Breast epithelium (tissue), 4 donors: ENCODE measurements around the gene IQGAP2. TPM values are rescaled to one million over a fixed set of nuclear protein-coding genes. Genes with fewer than 3 reads are reported as not detected.
A peak's percentile ranks its signal among the peaks of the same experiment; 100 is the strongest.

Experiments
- DNase-seq, 2 donors: peaks; one replicate each; pipeline ENCODE4 v3.0.0-alpha.2; 2019; ENCODE audit warnings: low spot score in 2 of 2
- H3K27ac ChIP-seq, 2 donors: fragments of 200-600 bp; sonication (generic) in 1 of 2; one replicate each; pipeline ENCODE4 v1.5.1; 2016 to 2019; ENCODE audit warnings: mild to moderate bottlenecking in 1 of 2
- H3K27me3 ChIP-seq, 2 donors: fragments of 200-600 bp; sonication (generic) in 1 of 2; one replicate each; pipeline versions ENCODE4 v1.5.1 to v1.6.0; 2017 to 2019; ENCODE audit warnings: control low read depth in 1 of 2, mild to moderate bottlenecking in 1 of 2
- H3K36me3 ChIP-seq: fragments of 200-600 bp; one replicate; pipeline ENCODE4 v1.5.1; 2019
- H3K4me1 ChIP-seq, 2 donors: fragments of 200-600 bp; sonication (generic); one replicate each; pipeline ENCODE4 v1.5.1; 2016 to 2019; ENCODE audit warnings: control low read depth in 1 of 2
- H3K4me3 ChIP-seq, 3 donors: fragments of 200-600 bp; sonication (generic); 1 replicate in 2 of 3; 2 replicates in 1 of 3; pipeline ENCODE4 v1.5.1; 2016 to 2019; ENCODE audit warnings: mild to moderate bottlenecking in 3 of 3, moderate library complexity in 2 of 3
- H3K9me3 ChIP-seq, 2 donors: fragments of 200-600 bp; sonication (generic) in 1 of 2; one replicate each; pipeline ENCODE4 v1.5.1; 2016 to 2019; ENCODE audit warnings: control low read depth in 1 of 2
- POLR2A ChIP-seq: fragments of 450-650 bp; IDR thresholded peaks from one replicate; pipeline ENCODE4 v1.6.1; 2016; ENCODE audit warnings: antibody characterized with exemption, mild to moderate bottlenecking, moderate library complexity
- POLR2AphosphoS5 ChIP-seq, 3 donors: sonication (generic); formaldehyde crosslinking; IDR thresholded peaks; one replicate each; pipeline ENCODE4 v1.6.1; 2017; ENCODE audit warnings: antibody characterized with exemption in 3 of 3
- intact Hi-C: fragments of 100-400 bp; cut with DNase I; formaldehyde crosslinking; loops from one replicate; pipeline ENCODE4 v1.15.1; 2023; ENCODE audit warnings: low total_unique reads
- total RNA-seq, 3 donors: library from RNA; depleted of rRNA; stranded (reverse); fragments of >200 nt; gene quantifications; one replicate each; pipeline ENCODE4 v1.1.0, GENCODE V29; 2016
- TF ChIP-seq, protein P1 (sequence below), 3 donors: fragments of 450-650 bp; IDR thresholded peaks; one replicate each; pipeline ENCODE4 v1.5.1; 2016 to 2017; ENCODE audit warnings: antibody characterized with exemption in 3 of 3, mild to moderate bottlenecking in 3 of 3, moderate library complexity in 3 of 3

Gene IQGAP2
- total RNA-seq, 3 donors from 2014 or later: 31.7 to 70.2 (median 44.6) TPM

DNA sequence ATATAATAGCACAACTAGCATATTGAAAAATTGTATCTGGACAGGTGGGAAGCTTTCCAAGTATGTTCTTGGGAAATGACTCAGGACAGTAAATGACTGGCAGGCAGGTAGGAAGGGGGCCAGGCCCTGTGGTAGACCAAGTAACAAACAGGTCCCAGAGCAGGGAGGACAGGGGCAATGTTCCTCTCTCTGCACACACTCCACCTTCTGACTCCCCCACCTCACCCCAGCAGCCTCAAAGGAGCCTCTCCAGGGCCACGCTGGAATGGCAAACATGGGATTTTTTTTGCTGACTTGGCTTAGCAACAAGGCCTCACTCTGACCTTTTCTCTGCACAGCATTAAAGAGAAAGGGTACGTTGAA lies 31.1 kb upstream of the IQGAP2 start:
- Histone ChIP-seq H3K27me3 (no peaks in the 10 kb centered on the region), H3K27ac (peak overlapping the region in 1 of 2 donors; percentile 50), H3K9me3 (peaks cover 0 to 2% of the 10 kb centered on the region in 2 donors), H3K36me3 (no peaks in the 10 kb centered on the region), H3K4me3 (no peak overlapping the region), H3K4me1 (no peaks in the 10 kb centered on the region)
- DNase-seq: no peak
- TF ChIP-seq, protein P1, sequence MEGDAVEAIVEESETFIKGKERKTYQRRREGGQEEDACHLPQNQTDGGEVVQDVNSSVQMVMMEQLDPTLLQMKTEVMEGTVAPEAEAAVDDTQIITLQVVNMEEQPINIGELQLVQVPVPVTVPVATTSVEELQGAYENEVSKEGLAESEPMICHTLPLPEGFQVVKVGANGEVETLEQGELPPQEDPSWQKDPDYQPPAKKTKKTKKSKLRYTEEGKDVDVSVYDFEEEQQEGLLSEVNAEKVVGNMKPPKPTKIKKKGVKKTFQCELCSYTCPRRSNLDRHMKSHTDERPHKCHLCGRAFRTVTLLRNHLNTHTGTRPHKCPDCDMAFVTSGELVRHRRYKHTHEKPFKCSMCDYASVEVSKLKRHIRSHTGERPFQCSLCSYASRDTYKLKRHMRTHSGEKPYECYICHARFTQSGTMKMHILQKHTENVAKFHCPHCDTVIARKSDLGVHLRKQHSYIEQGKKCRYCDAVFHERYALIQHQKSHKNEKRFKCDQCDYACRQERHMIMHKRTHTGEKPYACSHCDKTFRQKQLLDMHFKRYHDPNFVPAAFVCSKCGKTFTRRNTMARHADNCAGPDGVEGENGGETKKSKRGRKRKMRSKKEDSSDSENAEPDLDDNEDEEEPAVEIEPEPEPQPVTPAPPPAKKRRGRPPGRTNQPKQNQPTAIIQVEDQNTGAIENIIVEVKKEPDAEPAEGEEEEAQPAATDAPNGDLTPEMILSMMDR (IDR thresholded peaks at IDR 0.05): no peak
- TF ChIP-seq POLR2A: no peak
- no peak for TF ChIP-seq POLR2AphosphoS5 (IDR thresholded peaks at IDR 0.05)
- intact Hi-C loops: no loop called here

GRCh38 chr5:76372323-76373054 lies 30.6 kb upstream of the IQGAP2 start:
- H3K27ac ChIP-seq: peak overlapping the region in 1 of 2 donors; percentile 50
- H3K9me3 ChIP-seq: peaks cover 0 to 2% of the 10 kb centered on the region in 2 donors
- no peaks in the 10 kb centered on the region for H3K4me1 ChIP-seq
- DNase-seq: peak in 1 of 2 donors; percentile 56
- H3K36me3 ChIP-seq: no peaks in the 10 kb centered on the region
- TF ChIP-seq POLR2A: no peak
- no peak for TF ChIP-seq POLR2AphosphoS5 (IDR thresholded peaks at IDR 0.05)
- TF ChIP-seq, protein P1 (IDR thresholded peaks at IDR 0.05): no peak
- intact Hi-C loops: no loop called here
- no peaks in the 10 kb centered on the region for H3K27me3 ChIP-seq
- H3K4me3 ChIP-seq: no peak overlapping the region

- intact Hi-C loops: no loop called here
- Histone ChIP-seq H3K9me3 (no peaks in the 10 kb centered on the region), H3K4me3 (no peak overlapping the region), H3K27me3 (no peaks in the 10 kb centered on the region), H3K27ac (no peak overlapping the region), H3K4me1 (no peaks in the 10 kb centered on the region), H3K36me3 (no peaks in the 10 kb centered on the region)
- DNase-seq: no peak
- TF ChIP-seq, protein P1 (IDR thresholded peaks at IDR 0.05): no peak
- TF ChIP-seq POLR2A: no peak
- TF ChIP-seq POLR2AphosphoS5 (IDR thresholded peaks at IDR 0.05): no peak
Measured at GRCh38 chr5:76376148-76376865, 26.8 kb upstream of the IQGAP2 start.

GRCh38 chr5:76376866-76377230 lies 26.2 kb upstream of the IQGAP2 start:
- DNase-seq: no peak
- Histone ChIP-seq H3K9me3 (no peaks in the 10 kb centered on the region), H3K27ac (no peak overlapping the region), H3K27me3 (no peaks in the 10 kb centered on the region), H3K4me3 (no peak overlapping the region), H3K36me3 (no peaks in the 10 kb centered on the region), H3K4me1 (no peaks in the 10 kb centered on the region)
- TF ChIP-seq, protein P1 (IDR thresholded peaks at IDR 0.05): no peak
- TF ChIP-seq POLR2A: no peak
- no peak for TF ChIP-seq POLR2AphosphoS5 (IDR thresholded peaks at IDR 0.05)
- intact Hi-C loops: no loop called here

DNA sequence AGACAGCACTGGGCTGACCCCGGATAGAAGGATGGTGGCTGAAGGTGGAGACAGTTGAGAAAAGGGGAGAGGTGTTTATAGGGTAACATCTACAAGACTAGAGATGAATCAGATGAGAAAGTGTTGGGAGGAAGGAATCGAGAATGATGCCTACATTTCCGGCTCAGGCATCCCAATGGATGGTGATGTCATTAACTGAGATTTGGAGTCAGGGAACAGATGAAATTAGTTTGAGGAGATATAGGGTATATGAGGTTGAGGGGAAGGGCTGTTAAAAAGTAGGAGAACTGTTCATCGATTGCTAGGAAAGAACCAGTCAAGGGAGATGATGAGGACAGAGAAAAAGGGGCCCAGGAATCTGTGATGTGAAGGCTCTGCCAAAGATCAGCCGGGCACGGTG lies 24.7 kb upstream of the IQGAP2 start:
- no peaks in the 10 kb centered on the region for H3K36me3 ChIP-seq
- H3K27ac ChIP-seq: no peak overlapping the region
- no peak overlapping the region for H3K4me3 ChIP-seq
- no peaks in the 10 kb centered on the region for H3K9me3 ChIP-seq
- no peaks in the 10 kb centered on the region for H3K4me1 ChIP-seq
- DNase-seq: no peak
- TF ChIP-seq, protein P1 (IDR thresholded peaks at IDR 0.05): no peak
- TF ChIP-seq POLR2AphosphoS5 (IDR thresholded peaks at IDR 0.05): no peak
- no peak for TF ChIP-seq POLR2A
- intact Hi-C loops: no loop called here
- H3K27me3 ChIP-seq: no peaks in the 10 kb centered on the region
